SH-SY5Y (cell line): ENCODE data around the gene PALD1.

Source experiments
- GATA2 ChIP-seq: IDR thresholded peaks from 2 replicates; pipeline ENCODE4 v1.6.1; 2011; ENCODE audit warnings: mild to moderate bottlenecking, low read depth, low read length
- GATA3 ChIP-seq: IDR thresholded peaks from 2 replicates; pipeline ENCODE4 v1.6.1; 2011; ENCODE audit warnings: low read depth, mild to moderate bottlenecking, low read length, moderate library complexity

GRCh38 chr10:70509757-70510147 lies 31.2 kb downstream of the PALD1 start:
- no peak for TF ChIP-seq GATA2
- no peak for TF ChIP-seq GATA3
